Fibroblast of lung (primary cell): ENCODE measurements around the gene CDC42EP2. TPM values are rescaled to one million over a fixed set of nuclear protein-coding genes. Genes with fewer than 3 reads are reported as not detected.

Source experiments
- DNase-seq, 2 donors: peaks; one replicate each; pipeline versions ENCODE4 v3.0.0 to v3.0.0-alpha.2; 2010; ENCODE audit warnings: low read depth in 2 of 2
- H2AFZ ChIP-seq: 2 replicates; pipeline ENCODE4 v1.5.1; 2012; ENCODE audit warnings: low read length, control low read depth, inconsistent platforms
- H3K27ac ChIP-seq: 2 replicates; pipeline ENCODE4 v1.5.1; 2011; ENCODE audit warnings: low read length, control low read depth; ENCODE audit not compliant: insufficient read depth
- H3K27me3 ChIP-seq: 2 replicates; pipeline ENCODE4 v1.5.1; 2011; ENCODE audit warnings: mild to moderate bottlenecking, low read length; ENCODE audit not compliant: control insufficient read depth, insufficient read depth
- H3K36me3 ChIP-seq: 2 replicates; pipeline ENCODE4 v1.5.1; 2011; ENCODE audit warnings: low read length; ENCODE audit not compliant: control insufficient read depth, insufficient read depth
- H3K4me1 ChIP-seq: 2 replicates; pipeline ENCODE4 v1.5.1; 2011; ENCODE audit warnings: low read length; ENCODE audit not compliant: control insufficient read depth, insufficient read depth; ENCODE audit errors: extremely low read depth
- H3K4me2 ChIP-seq: 2 replicates; pipeline ENCODE4 v1.5.1; 2011; ENCODE audit warnings: low read length, control low read depth; ENCODE audit not compliant: insufficient read depth; ENCODE audit errors: extremely low read depth
- H3K4me3 ChIP-seq, 4 experiments: fragments of 200-600 bp in 1 of 4; sonication (generic) in 1 of 4; replicated peaks in 1 of 4; 2 replicates each; pipeline ENCODE4 v1.5.1; 2011 to 2016; ENCODE audit warnings: low read length in 4 of 4, low read depth in 3 of 4, mild to moderate bottlenecking in 3 of 4, control low read depth in 2 of 4, inconsistent platforms in 1 of 4, mixed read lengths in 1 of 4; ENCODE audit not compliant: insufficient read depth in 1 of 4; ENCODE audit errors: control extremely low read depth in 1 of 4
- H3K79me2 ChIP-seq: 2 replicates; pipeline ENCODE4 v1.5.1; 2012; ENCODE audit warnings: mild to moderate bottlenecking, low read length, inconsistent platforms; ENCODE audit not compliant: control insufficient read depth, insufficient read depth
- H3K9ac ChIP-seq: 2 replicates; pipeline ENCODE4 v1.5.1; 2011; ENCODE audit warnings: mild to moderate bottlenecking, low read length, control low read depth; ENCODE audit not compliant: insufficient read depth
- H3K9me3 ChIP-seq: 2 replicates; pipeline ENCODE4 v1.5.1; 2012; ENCODE audit warnings: low read depth, low read length; ENCODE audit not compliant: control insufficient read depth, insufficient read depth
- H4K20me1 ChIP-seq: 2 replicates; pipeline ENCODE4 v1.5.1; 2011; ENCODE audit warnings: low read length; ENCODE audit not compliant: control insufficient read depth, insufficient read depth; ENCODE audit errors: extremely low read depth
- CTCF ChIP-seq, 2 donors: IDR thresholded peaks in 1 of 2; conservative IDR thresholded peaks in 1 of 2; 1 replicate in 1 of 2; 2 replicates in 1 of 2; pipeline ENCODE4 v1.5.1; 2011 to 2012; ENCODE audit warnings: low read length in 2 of 2, control low read depth in 1 of 2, inconsistent platforms in 1 of 2, low read depth in 1 of 2, mild to moderate bottlenecking in 1 of 2
- EZH2 ChIP-seq: IDR thresholded peaks from 2 replicates; pipeline ENCODE4 v1.5.1; 2012; ENCODE audit warnings: low read length, control low read depth, mild to moderate bottlenecking; ENCODE audit errors: missing control alignments
- polyA plus RNA-seq, 2 donors: library from polyadenylated mRNA; depleted of rRNA in 1 of 2; stranded (reverse) in 1 of 2; unstranded in 1 of 2; fragments of >200 nt; gene quantifications; 2 replicates each; pipeline ENCODE4 v1.2.1, GENCODE V29; 2011 to 2012; ENCODE audit warnings: missing spikeins in 1 of 2
- total RNA-seq: library from RNA; depleted of rRNA; stranded (reverse); fragments of >200 nt; gene quantifications from 2 replicates; pipeline ENCODE4 v1.2.1, GENCODE V29; 2014

CDC42EP2 gene
- total and polyA plus RNA-seq, 2 donors (not counting 1 experiment from before 2014, with no cell fraction given), result 25.6 to 48.4 TPM

GRCh38 chr11:65355776-65356393 lies 41.2 kb downstream of the CDC42EP2 start:
- Histone ChIP-seq H3K9me3 (no peaks in the 10 kb centered on the region), H3K9ac (no peak overlapping the region), H4K20me1 (no peaks in the 10 kb centered on the region), H3K27me3 (peaks cover 9% of the 10 kb centered on the region), H3K27ac (no peak overlapping the region), H3K4me2 (peak overlapping the region; percentile 83), H3K4me1 (peaks cover 8% of the 10 kb centered on the region), H2AFZ (peak overlapping the region; percentile 38), H3K36me3 (peaks cover 5% of the 10 kb centered on the region), H3K79me2 (no peaks in the 10 kb centered on the region), H3K4me3 (peak overlapping the region in 3 of 4 experiments; percentile 17 to 44 (median 40))
- peak; percentile 59 for TF ChIP-seq EZH2
- TF ChIP-seq CTCF (conservative IDR thresholded peaks at IDR 0.05 in 1 of 2, IDR thresholded peaks at IDR 0.05 in 1 of 2; ENCODE audit: low read depth in 1 of 2, low read length in 2 of 2), result no peak
- peak in 1 of 2 donors; percentile 31 for DNase-seq

GRCh38 chr11:65356394-65356972 lies 41.8 kb downstream of the CDC42EP2 start:
- no peaks in the 10 kb centered on the region for H3K79me2 ChIP-seq
- no peak overlapping the region for H2AFZ ChIP-seq
- no peak overlapping the region for H3K9ac ChIP-seq
- peaks cover 9% of the 10 kb centered on the region for H3K27me3 ChIP-seq
- peaks cover 8% of the 10 kb centered on the region for H3K4me1 ChIP-seq
- DNase-seq, result no peak
- no peak overlapping the region for H3K4me3 ChIP-seq
- H3K4me2 ChIP-seq, result no peak overlapping the region
- H3K9me3 ChIP-seq, result no peaks in the 10 kb centered on the region
- no peak overlapping the region for H3K27ac ChIP-seq
- TF ChIP-seq CTCF (conservative IDR thresholded peaks at IDR 0.05 in 1 of 2, IDR thresholded peaks at IDR 0.05 in 1 of 2; ENCODE audit: low read depth in 1 of 2, low read length in 2 of 2) (no peak), EZH2 (no peak)
- H4K20me1 ChIP-seq, result no peaks in the 10 kb centered on the region
- peaks cover 4% of the 10 kb centered on the region for H3K36me3 ChIP-seq

- H2AFZ ChIP-seq, result no peak overlapping the region
- no peak overlapping the region for H3K9ac ChIP-seq
- H3K4me2 ChIP-seq, result no peak overlapping the region
- no peak for TF ChIP-seq EZH2
- TF ChIP-seq CTCF (conservative IDR thresholded peaks at IDR 0.05 in 1 of 2, IDR thresholded peaks at IDR 0.05 in 1 of 2; ENCODE audit: low read depth in 1 of 2, low read length in 2 of 2), result no peak
- no peaks in the 10 kb centered on the region for H3K36me3 ChIP-seq
- DNase-seq, result no peak
- no peaks in the 10 kb centered on the region for H3K79me2 ChIP-seq
- H3K9me3 ChIP-seq, result no peaks in the 10 kb centered on the region
- no peaks in the 10 kb centered on the region for H4K20me1 ChIP-seq
- no peak overlapping the region for H3K4me3 ChIP-seq
- H3K27me3 ChIP-seq, result peaks cover 9% of the 10 kb centered on the region
- peaks cover 8% of the 10 kb centered on the region for H3K4me1 ChIP-seq
- no peak overlapping the region for H3K27ac ChIP-seq
Observed at GRCh38 chr11:65357856-65358356, 43.2 kb downstream of the CDC42EP2 start.
